ENCODE results near the gene PTPN3.

Gene PTPN3

DNA sequence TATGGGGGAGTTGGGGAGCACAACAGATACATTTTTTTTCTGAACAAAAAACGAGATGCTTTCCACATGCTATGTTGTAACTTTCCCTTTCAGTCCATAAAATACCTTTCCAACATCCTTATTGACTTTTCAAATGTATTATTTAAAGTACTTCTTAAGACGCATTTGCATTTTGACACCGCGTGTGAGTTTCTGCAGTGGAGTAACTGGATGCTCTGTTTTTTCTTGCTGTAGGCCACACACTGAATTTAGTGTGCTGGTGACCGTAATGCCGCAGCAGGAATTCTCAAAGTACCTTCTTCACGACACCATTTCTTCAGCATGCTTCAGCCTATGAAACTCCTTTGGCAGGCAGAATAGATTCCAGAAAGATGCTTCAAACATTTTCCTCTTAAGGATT, 163.0 kb downstream of the PTPN3 start:
- no peak overlapping the region for H3K9ac ChIP-seq
- no peak for TF ChIP-seq CTCF (conservative IDR thresholded peaks at IDR 0.05; ENCODE audit: low read depth, low read length)
- H4K20me1 ChIP-seq (ENCODE audit: insufficient read depth) = no peaks in the 10 kb centered on the region
- no peak overlapping the region for H2AFZ ChIP-seq (ENCODE audit: low read depth)
- no peak overlapping the region for H3K4me2 ChIP-seq
- H3K4me1 ChIP-seq (ENCODE audit: low read depth, poor library complexity, severe bottlenecking) = no peaks in the 10 kb centered on the region
- H3K27ac ChIP-seq = no peak overlapping the region
- no peak overlapping the region for H3K4me3 ChIP-seq (IDR thresholded peaks at IDR 0.05; ENCODE audit: insufficient read depth, low read depth, low read length)
- no peaks in the 10 kb centered on the region for H3K27me3 ChIP-seq (ENCODE audit: insufficient read depth, low read depth)
- no peaks in the 10 kb centered on the region for H3K36me3 ChIP-seq (ENCODE audit: insufficient read depth)
- no peaks in the 10 kb centered on the region for H3K79me2 ChIP-seq (ENCODE audit: insufficient read depth, low read depth)

GRCh38 chr9:109331353-109331752, 166.8 kb downstream of the PTPN3 start:
- Histone ChIP-seq H3K27ac (no peak overlapping the region), H3K36me3 (ENCODE audit: insufficient read depth) (no peaks in the 10 kb centered on the region), H3K4me3 (IDR thresholded peaks at IDR 0.05; ENCODE audit: insufficient read depth, low read depth, low read length) (no peak overlapping the region), H3K27me3 (ENCODE audit: insufficient read depth, low read depth) (no peaks in the 10 kb centered on the region), H2AFZ (ENCODE audit: low read depth) (no peak overlapping the region), H4K20me1 (ENCODE audit: insufficient read depth) (no peaks in the 10 kb centered on the region), H3K4me1 (ENCODE audit: low read depth, poor library complexity, severe bottlenecking) (no peaks in the 10 kb centered on the region), H3K9ac (no peak overlapping the region), H3K4me2 (no peak overlapping the region), H3K79me2 (ENCODE audit: insufficient read depth, low read depth) (no peaks in the 10 kb centered on the region)
- no peak for TF ChIP-seq CTCF (conservative IDR thresholded peaks at IDR 0.05; ENCODE audit: low read depth, low read length)

DNA sequence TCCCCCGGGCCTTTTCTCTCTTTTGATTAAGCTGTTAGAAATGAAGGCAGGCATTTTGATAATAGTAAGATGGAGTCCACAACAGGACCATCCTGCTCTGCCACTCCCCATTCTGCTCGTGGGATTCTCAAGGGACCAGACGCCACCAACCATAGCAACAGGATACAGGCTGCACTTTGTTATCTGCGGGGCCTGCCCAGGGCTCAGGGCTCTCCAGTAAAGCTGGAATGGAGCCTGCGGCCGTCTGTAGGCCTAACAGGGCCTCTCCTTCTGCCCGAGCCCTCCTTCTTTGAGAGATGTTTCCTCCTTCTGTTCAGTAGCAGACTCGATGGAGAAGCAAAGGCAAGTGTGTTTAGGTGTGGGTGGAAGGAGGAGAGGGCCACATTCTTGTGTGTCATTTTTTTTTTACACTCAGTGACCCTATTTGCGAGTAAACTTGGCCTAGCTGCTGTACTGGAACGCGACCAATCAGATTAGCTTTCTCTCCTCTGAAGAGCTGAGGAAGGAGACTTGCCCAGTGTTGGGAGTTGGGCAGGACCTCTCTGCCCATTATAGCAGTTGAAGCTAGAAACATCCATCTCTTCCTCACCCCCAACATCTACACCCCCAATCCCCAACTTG, 168.4 kb downstream of the PTPN3 start:
- H3K36me3 ChIP-seq (ENCODE audit: insufficient read depth) = no peaks in the 10 kb centered on the region
- no peak overlapping the region for H3K4me3 ChIP-seq (IDR thresholded peaks at IDR 0.05; ENCODE audit: insufficient read depth, low read depth, low read length)
- no peaks in the 10 kb centered on the region for H3K79me2 ChIP-seq (ENCODE audit: insufficient read depth, low read depth)
- no peak overlapping the region for H2AFZ ChIP-seq (ENCODE audit: low read depth)
- no peak overlapping the region for H3K9ac ChIP-seq
- no peaks in the 10 kb centered on the region for H3K4me1 ChIP-seq (ENCODE audit: low read depth, poor library complexity, severe bottlenecking)
- H3K27me3 ChIP-seq (ENCODE audit: insufficient read depth, low read depth) = no peaks in the 10 kb centered on the region
- H4K20me1 ChIP-seq (ENCODE audit: insufficient read depth) = no peaks in the 10 kb centered on the region
- no peak for TF ChIP-seq CTCF (conservative IDR thresholded peaks at IDR 0.05; ENCODE audit: low read depth, low read length)
- no peak overlapping the region for H3K27ac ChIP-seq
- H3K4me2 ChIP-seq = no peak overlapping the region

DNA sequence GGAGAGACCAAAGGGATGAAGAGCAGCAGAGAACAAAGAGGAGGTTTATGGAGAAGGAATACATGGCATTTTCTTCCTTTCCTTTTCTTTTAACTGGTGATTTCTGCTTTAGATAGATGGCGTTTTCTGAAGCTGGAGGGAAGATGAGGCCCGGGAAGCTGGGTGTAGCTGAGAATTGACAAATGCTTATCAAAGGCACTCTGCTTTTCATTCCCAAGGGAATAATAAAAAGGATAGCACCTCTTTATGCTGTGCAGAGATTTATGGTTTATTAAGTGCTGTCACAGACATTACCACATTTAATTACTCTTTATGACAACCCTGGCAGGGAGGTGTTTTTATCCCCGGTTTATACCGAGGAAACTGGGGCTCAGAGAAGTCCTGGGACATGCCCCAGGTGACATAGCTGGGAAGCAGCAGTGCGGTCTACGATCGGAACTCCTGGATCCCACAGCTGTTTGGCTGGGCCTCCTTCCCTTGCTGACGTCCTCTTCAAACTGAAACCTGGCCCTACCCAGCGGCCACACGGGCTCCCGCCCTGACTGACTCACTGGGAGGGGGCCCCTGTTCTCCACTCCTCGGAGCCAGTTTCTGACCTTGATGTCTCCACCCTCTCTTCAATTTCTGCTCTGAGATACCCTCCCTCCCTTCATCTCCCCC, 169.0 kb downstream of the PTPN3 start:
- Histone ChIP-seq H3K27me3 (ENCODE audit: insufficient read depth, low read depth) (no peaks in the 10 kb centered on the region), H3K4me3 (IDR thresholded peaks at IDR 0.05; ENCODE audit: insufficient read depth, low read depth, low read length) (no peak overlapping the region), H4K20me1 (ENCODE audit: insufficient read depth) (no peaks in the 10 kb centered on the region), H3K9ac (no peak overlapping the region), H2AFZ (ENCODE audit: low read depth) (no peak overlapping the region), H3K27ac (no peak overlapping the region), H3K79me2 (ENCODE audit: insufficient read depth, low read depth) (no peaks in the 10 kb centered on the region), H3K4me2 (no peak overlapping the region), H3K36me3 (ENCODE audit: insufficient read depth) (no peaks in the 10 kb centered on the region), H3K4me1 (ENCODE audit: low read depth, poor library complexity, severe bottlenecking) (no peaks in the 10 kb centered on the region)
- no peak for TF ChIP-seq CTCF (conservative IDR thresholded peaks at IDR 0.05; ENCODE audit: low read depth, low read length)
